IMR-90 (cell line): ENCODE data around the gene JAK1. TPM values are rescaled to one million over a fixed set of nuclear protein-coding genes. Genes with fewer than 3 reads are reported as not detected.
"Not testable (repeated sequence)": the region's sequence is repeated elsewhere in the genome, so short reads cannot be mapped to it uniquely, and the experiment has no call there.

ENCODE experiments used
- ATAC-seq: fragments of 200-7000 bp; cut with Tn5 transposase; 2 replicates; pipeline ENCODE4 v1.9.1; 2020; ENCODE audit warnings: low read depth, mild to moderate bottlenecking, moderate library complexity
- BruUV-seq: library from RNA; stranded (reverse); fragments of 400-500 nt; replicated peaks from 2 replicates; lab custom pipeline; 2021; lab: Mats Ljungman, UMichigan
- CTCF ChIA-PET: fragments of 300-600 bp; formaldehyde crosslinking; extraction: SDS; loops from one replicate; lab custom pipeline; 2021; ENCODE audit warnings: antibody characterized with exemption; lab: Yijun Ruan, JAX
- POLR2A ChIA-PET: fragments of 300-600 bp; sonication (Branson Sonifier 250); formaldehyde crosslinking; loops from one replicate; lab custom pipeline; 2022; ENCODE audit warnings: antibody characterized with exemption; ENCODE audit not compliant: unreplicated experiment; lab: Charles Lee
- DNase-seq: peaks from one replicate; pipeline ENCODE4 v3.0.0; 2013
- H2AFZ ChIP-seq: replicated peaks from 2 replicates; pipeline ENCODE3; 2013; ENCODE audit warnings: low read length, mild to moderate bottlenecking; ENCODE audit not compliant: poor library complexity
- H2AK5ac ChIP-seq: 2 replicates; pipeline ENCODE4 v1.6.1; 2013; ENCODE audit warnings: low read depth, low read length, inconsistent platforms
- H2AK9ac ChIP-seq: replicated peaks from 2 replicates; pipeline ENCODE3; 2013; ENCODE audit warnings: mild to moderate bottlenecking, low read depth, low read length, moderate library complexity; ENCODE audit not compliant: poor library complexity
- H2BK120ac ChIP-seq: 2 replicates; pipeline ENCODE4 v1.6.1; 2013; ENCODE audit warnings: low read depth, low read length, inconsistent platforms
- H2BK15ac ChIP-seq: 3 replicates; pipeline ENCODE4 v1.6.1; 2013; ENCODE audit warnings: low read depth, low read length, inconsistent platforms
- H2BK20ac ChIP-seq: 2 replicates; pipeline ENCODE4 v1.6.1; 2013; ENCODE audit warnings: low read depth, mild to moderate bottlenecking, inconsistent platforms, low read length, moderate library complexity
- H2BK5ac ChIP-seq: 2 replicates; pipeline ENCODE4 v1.6.1; 2013; ENCODE audit warnings: mild to moderate bottlenecking, low read depth, low read length, inconsistent platforms; ENCODE audit not compliant: poor library complexity, severe bottlenecking
- H3K14ac ChIP-seq: replicated peaks from 2 replicates; pipeline ENCODE4 v1.6.1; 2013; ENCODE audit warnings: low read depth, low read length, inconsistent platforms
- H3K18ac ChIP-seq: 2 replicates; pipeline ENCODE4 v1.6.1; 2013; ENCODE audit warnings: low read depth, low read length, control low read depth
- H3K23ac ChIP-seq: 2 replicates; pipeline ENCODE4 v1.6.1; 2013; ENCODE audit warnings: low read depth, low read length, inconsistent platforms
- H3K27ac ChIP-seq: 2 replicates; pipeline ENCODE4 v1.5.1; 2013; ENCODE audit warnings: mild to moderate bottlenecking, control low read depth, low read length; ENCODE audit not compliant: insufficient read depth
- H3K27me3 ChIP-seq: 2 replicates; pipeline ENCODE4 v1.6.1; 2013; ENCODE audit warnings: low read length; ENCODE audit not compliant: control insufficient read depth, insufficient read depth
- H3K36me3 ChIP-seq: 2 replicates; pipeline ENCODE4 v1.6.1; 2013; ENCODE audit warnings: low read length, mixed read lengths; ENCODE audit not compliant: control insufficient read depth, insufficient read depth
- H3K4ac ChIP-seq: 2 replicates; pipeline ENCODE4 v1.6.1; 2013; ENCODE audit warnings: low read depth, low read length, inconsistent platforms
- H3K4me1 ChIP-seq: 2 replicates; pipeline ENCODE4 v1.6.1; 2013; ENCODE audit warnings: low read length, mixed read lengths; ENCODE audit not compliant: control insufficient read depth, insufficient read depth
- H3K4me2 ChIP-seq: 2 replicates; pipeline ENCODE4 v1.6.1; 2013; ENCODE audit warnings: low read depth, mild to moderate bottlenecking, control low read depth, low read length, moderate library complexity
- H3K4me3 ChIP-seq: 2 replicates; pipeline ENCODE4 v1.5.1; 2013; ENCODE audit warnings: low read depth, mild to moderate bottlenecking, control low read depth, low read length, moderate library complexity; ENCODE audit not compliant: insufficient read depth
- H3K56ac ChIP-seq: 2 replicates; pipeline ENCODE4 v1.6.1; 2013; ENCODE audit warnings: low read length, inconsistent platforms; ENCODE audit not compliant: insufficient read depth; ENCODE audit errors: extremely low read depth
- H3K79me1 ChIP-seq, 2 experiments: 2 replicates each; pipeline ENCODE4 v1.6.1; 2013; ENCODE audit warnings: low read length in 2 of 2, inconsistent platforms in 1 of 2, low read depth in 1 of 2
- H3K9ac ChIP-seq: 2 replicates; pipeline ENCODE4 v1.6.1; 2013; ENCODE audit warnings: low read depth, low read length, control low read depth
- H3K9me1 ChIP-seq: 2 replicates; pipeline ENCODE4 v1.6.1; 2013; ENCODE audit warnings: low read length, inconsistent platforms; ENCODE audit not compliant: insufficient read depth
- H3K9me3 ChIP-seq: 2 replicates; pipeline ENCODE4 v1.6.1; 2013; ENCODE audit warnings: low read length; ENCODE audit not compliant: control insufficient read depth, insufficient read depth
- H4K20me1 ChIP-seq: 2 replicates; pipeline ENCODE4 v1.6.1; 2013; ENCODE audit warnings: low read length, inconsistent platforms; ENCODE audit not compliant: insufficient read depth
- H4K5ac ChIP-seq: 2 replicates; pipeline ENCODE4 v1.6.1; 2013; ENCODE audit warnings: mild to moderate bottlenecking, low read depth, low read length, control low read depth
- H4K8ac ChIP-seq, 2 experiments: 2 replicates each; pipeline ENCODE4 v1.6.1; 2013; ENCODE audit warnings: low read depth in 2 of 2, low read length in 2 of 2, control low read depth in 1 of 2, inconsistent platforms in 1 of 2
- H4K91ac ChIP-seq: 2 replicates; pipeline ENCODE4 v1.6.1; 2013; ENCODE audit warnings: low read depth, low read length, inconsistent platforms; ENCODE audit not compliant: insufficient read depth
- FOS ChIP-seq: fragments of 150-350 bp; IDR thresholded peaks from 2 replicates; pipeline ENCODE4 v1.6.1; 2016; ENCODE audit warnings: low read depth, low read length
- POLR2A ChIP-seq: IDR thresholded peaks from 2 replicates; pipeline ENCODE4 v1.6.1; 2012; ENCODE audit warnings: mild to moderate bottlenecking, low read depth, low read length
- WGBS, 2 experiments: methylation state at CpG; one replicate each; pipeline versions ENCODE4 v1.1.5 to v1.1.7; 2013; ENCODE audit warnings: missing lambda C conversion rate in 2 of 2; ENCODE audit not compliant: insufficient read length in 1 of 2; ENCODE audit errors: extremely low coverage in 2 of 2; 5-methylcytosine and 5-hydroxymethylcytosine counted together
- dilution Hi-C: fragments of 300-500 bp; cut with HindIII; formaldehyde crosslinking; loops from one replicate; pipeline ENCODE4 v1.14.3; 2018; ENCODE audit warnings: low sequenced_read_pairs; ENCODE audit not compliant: unreplicated experiment
- in situ Hi-C: fragments of 300-500 bp; cut with MboI; formaldehyde crosslinking; loops from 3 replicates; pipeline ENCODE4 v1.14.3; 2019; ENCODE audit warnings: low sequenced_read_pairs, inconsistent platforms, mixed read lengths
- intact Hi-C: fragments of 100-400 bp; cut with micrococcal nuclease; formaldehyde crosslinking; loops from 2 replicates; pipeline ENCODE4 v1.10.0; 2022
- polyA plus RNA-seq, 3 experiments: library from polyadenylated mRNA; depleted of rRNA; stranded (reverse); fragments of >200 nt; gene quantifications; 2 replicates each; pipeline ENCODE4 v1.2.3, GENCODE V29; 2012; ENCODE audit warnings: low replicate concordance in 1 of 3
- total RNA-seq: library from RNA; depleted of rRNA; stranded (reverse); fragments of >200 nt; gene quantifications from 2 replicates; pipeline ENCODE4 v1.2.3, GENCODE V29; 2012

JAK1 gene
- total and polyA plus RNA-seq, 2 of the 4 experiments (the other 2 are of a cell fraction): 76.9 to 103 TPM

- H2AFZ ChIP-seq: no peak overlapping the region
- no peak overlapping the region for H3K56ac ChIP-seq
- no peak overlapping the region for H2BK5ac ChIP-seq
- H4K91ac ChIP-seq: no peak overlapping the region
- H2BK120ac ChIP-seq: no peak overlapping the region
- H2AK5ac ChIP-seq: no peak overlapping the region
- in situ Hi-C loops: no loop called here
- no peak overlapping the region for H2AK9ac ChIP-seq
- no peaks in the 10 kb centered on the region for H3K36me3 ChIP-seq
- H3K4me1 ChIP-seq: peaks cover 16% of the 10 kb centered on the region
- no TSS peak for BruUV-seq
- H3K4me2 ChIP-seq: no peak overlapping the region; the same call in 1 of the 2 replicates
- no peak overlapping the region for H3K9ac ChIP-seq
- peak; percentile 69 for DNase-seq
- no peak overlapping the region for H3K27ac ChIP-seq
- no peak overlapping the region for H4K5ac ChIP-seq
- no CpG with 5 or more reads among the region's 3 CpGs for WGBS, 2 experiments
- H3K27me3 ChIP-seq: no peaks in the 10 kb centered on the region
- ChIA-PET POLR2A (interaction anchor here (0.5 kb wide), 1 partner anchor 1051 kb away, joined by 4 read pairs; no protein-coding TSS in a partner anchor), CTCF (no interaction called here)
- peaks cover 36 to 78% of the 10 kb centered on the region in 2 experiments for H3K79me1 ChIP-seq
- H2BK20ac ChIP-seq: no peak overlapping the region
- H3K4ac ChIP-seq: no peak overlapping the region
- no peak overlapping the region for H3K18ac ChIP-seq
- peaks cover 63% of the 10 kb centered on the region for H4K20me1 ChIP-seq
- peaks cover 4% of the 10 kb centered on the region for H3K9me1 ChIP-seq
- no peak overlapping the region for H2BK15ac ChIP-seq
- ATAC-seq: no peak
- H3K23ac ChIP-seq: no peak overlapping the region
- intact Hi-C loops: no loop called here
- H3K14ac ChIP-seq: no peak overlapping the region
- H4K8ac ChIP-seq: no peak overlapping the region
- no peak for TF ChIP-seq POLR2A
- TF ChIP-seq FOS: peak; percentile 37; the same call in 1 of the 2 replicates
- H3K4me3 ChIP-seq: no peak overlapping the region
- dilution Hi-C loops: no loop called here
- no peaks in the 10 kb centered on the region for H3K9me3 ChIP-seq
Measured at GRCh38 chr1:64920941-64921589, 45.3 kb downstream of the JAK1 start.

GRCh38 chr1:64919120-64919519, 47.2 kb downstream of the JAK1 start:
- H3K4me2 ChIP-seq, H3K9ac ChIP-seq, H3K56ac ChIP-seq, ATAC-seq, H2AFZ ChIP-seq, H3K4me3 ChIP-seq, H3K4ac ChIP-seq, H3K27me3 ChIP-seq, BruUV-seq, H4K91ac ChIP-seq, H2BK5ac ChIP-seq, H2BK120ac ChIP-seq, H3K18ac ChIP-seq, H3K36me3 ChIP-seq, DNase-seq, H3K9me1 ChIP-seq, intact Hi-C loops, in situ Hi-C loops, CTCF ChIA-PET, H3K23ac ChIP-seq, H3K14ac ChIP-seq, H2BK15ac ChIP-seq, H4K5ac ChIP-seq, H2AK9ac ChIP-seq, H2BK20ac ChIP-seq, H3K27ac ChIP-seq, H3K9me3 ChIP-seq, H4K8ac ChIP-seq, H2AK5ac ChIP-seq, dilution Hi-C loops: not testable (repeated sequence)
- WGBS, 2 experiments: no CpG with 5 or more reads among the region's 7 CpGs
- peaks cover 57% of the 10 kb centered on the region for H4K20me1 ChIP-seq
- POLR2A ChIA-PET: interaction anchor here (0.6 kb wide), 1 partner anchor 736 kb away, joined by 3 read pairs; no protein-coding TSS in a partner anchor
- H3K4me1 ChIP-seq: peaks cover 21% of the 10 kb centered on the region
- H3K79me1 ChIP-seq: peaks cover 26 to 70% of the 10 kb centered on the region in 2 experiments
